Smooth muscle cell (in vitro differentiated cells): ENCODE data around the gene RBM19. TPM values are rescaled to one million over a fixed set of nuclear protein-coding genes. Genes with fewer than 3 reads are reported as not detected.
"Not testable (repeated sequence)": the region's sequence is repeated elsewhere in the genome, so short reads cannot be mapped to it uniquely, and the experiment has no call there.

ENCODE experiments used
- DNase-seq: peaks from one replicate; lab custom pipeline; 2025; ENCODE audit not compliant: unreplicated experiment; lab: John Stamatoyannopoulos, UW
- H2AFZ ChIP-seq: fragments of 200-600 bp; sonication (generic); 2 replicates; pipeline ENCODE4 v1.6.0; 2016; ENCODE audit warnings: antibody characterized with exemption, low read depth, mild to moderate bottlenecking
- H3F3A ChIP-seq: fragments of 200-600 bp; sonication (generic); 2 replicates; pipeline ENCODE4 v1.6.0; 2017; ENCODE audit warnings: antibody characterized with exemption, low read depth
- H3K27ac ChIP-seq: fragments of 200-600 bp; sonication (generic); 2 replicates; pipeline ENCODE4 v1.5.1; 2016; ENCODE audit warnings: low read depth, mild to moderate bottlenecking
- H3K27me3 ChIP-seq: fragments of 200-600 bp; sonication (generic); 2 replicates; pipeline ENCODE4 v1.6.1; 2016; ENCODE audit warnings: low read depth, mild to moderate bottlenecking
- H3K36me3 ChIP-seq: fragments of 200-600 bp; sonication (generic); 2 replicates; pipeline ENCODE4 v1.5.1; 2016; ENCODE audit warnings: low read depth
- H3K4me1 ChIP-seq: fragments of 200-600 bp; sonication (generic); 2 replicates; pipeline ENCODE4 v1.5.1; 2016; ENCODE audit warnings: low read depth
- H3K4me2 ChIP-seq: fragments of 200-600 bp; sonication (generic); 2 replicates; pipeline ENCODE4 v1.6.0; 2016; ENCODE audit warnings: mild to moderate bottlenecking
- H3K4me3 ChIP-seq: fragments of 200-600 bp; sonication (generic); 2 replicates; pipeline ENCODE4 v1.5.1; 2016; ENCODE audit warnings: mild to moderate bottlenecking
- H3K79me2 ChIP-seq: fragments of 200-600 bp; sonication (generic); 2 replicates; pipeline ENCODE4 v1.6.0; 2016; ENCODE audit warnings: low read depth, mild to moderate bottlenecking
- H3K9ac ChIP-seq: fragments of 200-600 bp; sonication (generic); 2 replicates; pipeline ENCODE4 v1.6.0; 2016; ENCODE audit warnings: low read depth
- H3K9me3 ChIP-seq: fragments of 200-600 bp; sonication (generic); replicated peaks from 2 replicates; pipeline ENCODE4 v1.5.1; 2016; ENCODE audit warnings: low read depth
- H4K20me1 ChIP-seq: fragments of 200-600 bp; sonication (generic); 2 replicates; pipeline ENCODE4 v1.6.0; 2016; ENCODE audit warnings: low read depth
- CTCF ChIP-seq: fragments of 200-600 bp; sonication (generic); IDR thresholded peaks from 2 replicates; pipeline ENCODE4 v1.5.1; 2017; ENCODE audit warnings: borderline replicate concordance, mild to moderate bottlenecking, antibody characterized with exemption; ENCODE audit not compliant: insufficient read depth, poor library complexity, severe bottlenecking
- WGBS: methylation state at CpG from one replicate; pipeline ENCODE4 v1.1.7; 2016; ENCODE audit warnings: low lambda C conversion rate; 5-methylcytosine and 5-hydroxymethylcytosine counted together
- polyA plus RNA-seq: library from polyadenylated mRNA; unstranded; fragments of >200 nt; fragmentation: Nextera tagmentation; extraction: Ambion mirVana; gene quantifications from 2 replicates; pipeline ENCODE4 v1.2.1, GENCODE V29; 2016
- total RNA-seq: library from RNA; depleted of rRNA; stranded (reverse); fragments of >200 nt; gene quantifications from 2 replicates; pipeline ENCODE4 v1.2.3, GENCODE V29; 2014

The RBM19 gene
- total and polyA plus RNA-seq, 2 experiments from 2014 or later: 12.8 to 15.9 TPM

- no peak for DNase-seq
- Histone ChIP-seq H3K9ac (no peak overlapping the region), H3F3A (no peaks in the 10 kb centered on the region), H3K4me2 (no peak overlapping the region), H4K20me1 (no peaks in the 10 kb centered on the region), H3K4me1 (no peaks in the 10 kb centered on the region), H3K27ac (no peak overlapping the region), H3K27me3 (peaks cover 57% of the 10 kb centered on the region), H3K36me3 (no peaks in the 10 kb centered on the region), H3K4me3 (no peak overlapping the region), H3K79me2 (no peaks in the 10 kb centered on the region), H3K9me3 (no peaks in the 10 kb centered on the region), H2AFZ (no peak overlapping the region)
- TF ChIP-seq CTCF: no peak
- WGBS: 83% methylated on average over 3 of the region's 3 CpGs
Measured at GRCh38 chr12:113997365-113997764, 31.2 kb upstream of the RBM19 start.

- TF ChIP-seq CTCF: no peak
- H3K27ac ChIP-seq: no peak overlapping the region
- H3K4me2 ChIP-seq: no peak overlapping the region
- H3K9ac ChIP-seq: no peak overlapping the region
- no peaks in the 10 kb centered on the region for H3F3A ChIP-seq
- H3K27me3 ChIP-seq: peaks cover 55% of the 10 kb centered on the region
- H3K4me1 ChIP-seq: no peaks in the 10 kb centered on the region
- no peaks in the 10 kb centered on the region for H3K9me3 ChIP-seq
- H3K4me3 ChIP-seq: no peak overlapping the region
- no peaks in the 10 kb centered on the region for H4K20me1 ChIP-seq
- H3K79me2 ChIP-seq: no peaks in the 10 kb centered on the region
- DNase-seq: no peak
- WGBS: 48% methylated on average over 7 of the region's 7 CpGs
- H3K36me3 ChIP-seq: no peaks in the 10 kb centered on the region
- H2AFZ ChIP-seq: no peak overlapping the region
Measured at GRCh38 chr12:113996026-113996425, 29.9 kb upstream of the RBM19 start.

GRCh38 chr12:113994051-113994450 lies 27.9 kb upstream of the RBM19 start:
- no peak for TF ChIP-seq CTCF
- Histone ChIP-seq H3K4me3 (no peak overlapping the region), H4K20me1 (no peaks in the 10 kb centered on the region), H3K27me3 (peaks cover 61% of the 10 kb centered on the region), H3K79me2 (no peaks in the 10 kb centered on the region), H3K9ac (no peak overlapping the region), H3F3A (no peaks in the 10 kb centered on the region), H3K36me3 (no peaks in the 10 kb centered on the region), H3K27ac (no peak overlapping the region), H3K9me3 (no peaks in the 10 kb centered on the region), H3K4me2 (no peak overlapping the region), H2AFZ (no peak overlapping the region), H3K4me1 (no peaks in the 10 kb centered on the region)
- 83% methylated on average over 3 of the region's 3 CpGs for WGBS
- DNase-seq: no peak

GRCh38 chr12:113992751-113993150 lies 26.6 kb upstream of the RBM19 start:
- not testable (repeated sequence) for H3F3A ChIP-seq
- peaks cover 63% of the 10 kb centered on the region for H3K27me3 ChIP-seq

More at GRCh38 chr12:113992751-113993150, 26.6 kb upstream of the RBM19 start:
- not testable (repeated sequence) for H3K4me2 ChIP-seq, H3K4me3 ChIP-seq, H4K20me1 ChIP-seq, H3K9me3 ChIP-seq, H3K27ac ChIP-seq, H3K36me3 ChIP-seq, DNase-seq, H2AFZ ChIP-seq, H3K4me1 ChIP-seq, H3K9ac ChIP-seq, H3K79me2 ChIP-seq
- 76% methylated on average over 4 of the region's 4 CpGs for WGBS
